ENCODE data around the gene KTN1. TPM values are rescaled to one million over a fixed set of nuclear protein-coding genes. Genes with fewer than 3 reads are reported as not detected.

The KTN1 gene
- total RNA-seq, 2 experiments from 2014 or later, result 110 to 111 TPM

GRCh38 chr14:55553791-55554190 lies 26.2 kb upstream of the KTN1 start:
- Mint-ChIP-seq H3K4me1 (no peaks in the 10 kb centered on the region), H3K4me3 (no peak overlapping the region), H3K27me3 (no peaks in the 10 kb centered on the region), H3K27ac (no peak overlapping the region), H3K36me3 (no peaks in the 10 kb centered on the region), H3K9me3 (no peaks in the 10 kb centered on the region)
- DNase-seq (no peak), ATAC-seq (ENCODE audit: low read depth) (no peak)
- POLR2A ChIA-PET, result no interaction called here

DNA sequence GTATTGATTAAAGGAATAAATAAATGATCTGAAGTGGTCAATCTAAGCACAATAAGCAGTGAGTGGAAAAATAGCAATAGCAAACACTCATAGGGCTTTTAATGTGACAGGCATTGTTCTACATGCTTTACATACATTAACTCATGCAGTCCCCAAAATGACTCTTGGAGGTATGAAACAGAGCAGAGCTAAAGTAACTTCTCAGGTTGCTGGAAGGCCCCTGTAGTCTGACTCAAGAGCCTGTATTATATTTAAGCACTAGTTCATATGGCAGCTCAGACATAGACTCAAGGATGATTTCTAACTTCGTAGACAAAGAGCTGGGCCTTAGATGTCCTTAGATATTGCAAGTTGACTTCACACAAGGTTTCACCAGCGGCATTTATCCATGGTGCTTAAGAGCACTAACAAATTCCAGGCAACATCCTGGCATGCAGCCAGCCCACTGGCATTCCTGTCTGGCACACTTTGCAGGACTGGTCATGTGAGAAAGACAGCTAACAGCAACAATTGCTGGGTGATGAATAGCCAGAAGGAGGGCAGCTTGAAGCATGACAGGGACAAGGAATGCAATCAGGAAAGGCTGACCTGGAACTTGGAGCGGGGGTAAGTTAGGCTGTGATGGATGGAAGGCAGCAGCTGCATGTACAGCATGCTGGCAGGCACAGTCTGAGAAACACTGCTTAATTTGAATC lies 22.9 kb upstream of the KTN1 start:
- Mint-ChIP-seq H3K27me3 (peaks cover 1% of the 10 kb centered on the region), H3K4me3 (no peak overlapping the region), H3K36me3 (no peaks in the 10 kb centered on the region), H3K9me3 (no peaks in the 10 kb centered on the region), H3K27ac (no peak overlapping the region), H3K4me1 (peaks cover 4% of the 10 kb centered on the region)
- POLR2A ChIA-PET, result no interaction called here
- DNase-seq, result no peak
- no peak for ATAC-seq (ENCODE audit: low read depth)

DNA sequence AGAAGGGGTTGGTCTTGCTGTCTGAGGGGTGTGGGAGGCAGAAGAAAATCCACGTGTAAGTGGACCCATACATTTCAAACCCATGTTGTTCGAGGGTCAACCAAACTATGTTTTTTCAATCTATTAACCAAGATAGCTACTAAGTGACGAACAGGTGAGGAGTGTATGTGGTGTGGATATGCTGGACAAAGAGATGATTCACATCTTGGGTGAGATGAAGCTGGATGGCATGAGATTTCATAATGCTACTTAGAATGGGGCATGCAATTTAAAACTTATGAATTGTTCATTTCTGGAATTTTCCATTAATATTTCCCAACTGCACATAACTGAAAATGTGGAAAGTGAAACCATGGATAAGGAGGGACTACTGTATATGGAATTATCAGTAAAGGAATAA lies 17.9 kb upstream of the KTN1 start:
- Mint-ChIP-seq H3K4me3 (no peak overlapping the region), H3K27ac (no peak overlapping the region), H3K27me3 (peaks cover 5% of the 10 kb centered on the region), H3K4me1 (peaks cover 4% of the 10 kb centered on the region), H3K9me3 (no peaks in the 10 kb centered on the region), H3K36me3 (no peaks in the 10 kb centered on the region)
- DNase-seq (no peak), ATAC-seq (ENCODE audit: low read depth) (no peak)
- POLR2A ChIA-PET, result no interaction called here

DNA sequence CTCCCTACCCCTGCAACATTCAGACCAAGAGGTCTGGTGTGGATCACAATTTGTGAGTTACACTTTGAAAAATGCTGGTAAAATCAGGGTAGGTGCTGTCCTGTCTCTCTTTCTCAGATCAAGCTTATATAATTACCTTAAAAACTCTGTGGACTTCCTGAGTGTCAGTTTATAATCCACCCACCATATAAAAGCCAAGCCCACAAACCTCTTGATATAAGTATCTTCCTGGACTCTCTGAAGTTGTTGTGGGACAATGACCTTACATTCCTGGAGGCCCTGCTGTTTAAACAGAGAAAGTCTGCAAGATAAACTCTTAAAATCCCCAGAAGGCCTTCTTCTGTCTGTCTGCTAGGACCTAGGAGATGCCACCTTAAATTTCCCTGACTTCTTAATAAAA lies 11.4 kb upstream of the KTN1 start:
- POLR2A ChIA-PET, result no interaction called here
- H3K27ac Mint-ChIP-seq, result no peak overlapping the region
- ATAC-seq (ENCODE audit: low read depth), result no peak

DNA sequence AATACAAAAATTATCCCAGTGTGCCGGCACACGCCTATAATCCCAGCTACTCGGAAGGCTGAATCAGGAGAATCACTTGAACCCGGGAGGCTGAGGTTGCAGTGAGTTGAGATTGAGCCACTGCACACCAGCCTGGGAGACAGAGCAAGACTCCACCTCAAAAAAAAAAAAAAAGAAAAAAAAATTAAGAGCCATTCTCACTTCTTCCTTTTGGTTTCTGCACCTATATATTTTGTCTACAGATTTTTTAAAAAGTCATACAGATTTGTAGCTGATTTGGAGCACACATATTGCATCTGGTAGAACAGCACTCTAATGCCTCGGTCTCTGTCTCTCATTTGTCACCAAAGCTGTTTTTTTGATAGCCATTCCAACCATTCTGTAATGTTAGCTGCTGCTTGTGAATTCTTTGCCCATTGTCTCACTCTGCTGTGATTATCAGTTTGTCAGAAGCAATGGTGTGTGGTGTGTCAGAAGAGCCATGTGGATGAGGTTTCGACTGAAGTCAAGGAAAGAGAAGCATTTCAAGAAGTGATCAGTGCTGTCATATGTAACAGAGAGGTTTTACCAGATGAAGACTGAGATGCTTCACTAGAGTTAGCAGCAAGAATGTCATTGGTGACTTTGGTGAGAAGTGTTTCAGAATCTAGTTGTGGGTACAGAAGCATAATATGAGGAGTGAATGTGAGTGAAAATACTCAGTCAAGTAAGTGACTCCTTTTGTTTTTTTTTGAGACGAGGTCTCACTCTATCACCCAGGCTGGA lies 8.7 kb upstream of the KTN1 start:
- Mint-ChIP-seq H3K4me3 (no peak overlapping the region), H3K27me3 (no peaks in the 10 kb centered on the region), H3K9me3 (no peaks in the 10 kb centered on the region), H3K4me1 (no peaks in the 10 kb centered on the region), H3K36me3 (no peaks in the 10 kb centered on the region), H3K27ac (no peak overlapping the region)
- POLR2A ChIA-PET, result interaction anchor here (0.6 kb wide), 1 partner anchor 10 kb away, joined by 3 read pairs; no protein-coding TSS in a partner anchor
- DNase-seq (no peak), ATAC-seq (ENCODE audit: low read depth) (no peak)

More for the DNA sequence above, 11.4 kb upstream of the KTN1 start:
- Mint-ChIP-seq H3K36me3 (no peaks in the 10 kb centered on the region), H3K4me1 (no peaks in the 10 kb centered on the region), H3K9me3 (no peaks in the 10 kb centered on the region), H3K27me3 (peaks cover 2% of the 10 kb centered on the region), H3K4me3 (no peak overlapping the region)
- no peak for DNase-seq

GRCh38 chr14:55572578-55572977 lies 7.4 kb upstream of the KTN1 start:
- no peak for ATAC-seq (ENCODE audit: low read depth)
- POLR2A ChIA-PET, result no interaction called here
- no peaks in the 10 kb centered on the region for H3K9me3 Mint-ChIP-seq
- H3K4me3 Mint-ChIP-seq, result no peak overlapping the region
- no peak overlapping the region for H3K27ac Mint-ChIP-seq
- no peaks in the 10 kb centered on the region for H3K27me3 Mint-ChIP-seq
- H3K4me1 Mint-ChIP-seq, result no peaks in the 10 kb centered on the region
- no peak for DNase-seq
- H3K36me3 Mint-ChIP-seq, result no peaks in the 10 kb centered on the region

GRCh38 chr14:55574988-55575387 lies 5.0 kb upstream of the KTN1 start:
- DNase-seq, result no peak
- Mint-ChIP-seq H3K4me1 (peaks cover 10% of the 10 kb centered on the region), H3K9me3 (no peaks in the 10 kb centered on the region), H3K27me3 (no peaks in the 10 kb centered on the region), H3K27ac (no peak overlapping the region), H3K36me3 (no peaks in the 10 kb centered on the region), H3K4me3 (no peak overlapping the region)
- ATAC-seq (ENCODE audit: low read depth), result no peak
- POLR2A ChIA-PET, result no interaction called here

- no peak overlapping the region for H3K27ac Mint-ChIP-seq
- no peak overlapping the region for H3K4me3 Mint-ChIP-seq
- H3K9me3 Mint-ChIP-seq, result no peaks in the 10 kb centered on the region
- no peaks in the 10 kb centered on the region for H3K27me3 Mint-ChIP-seq
- no peaks in the 10 kb centered on the region for H3K36me3 Mint-ChIP-seq
- POLR2A ChIA-PET, result no interaction called here
- peaks cover 20% of the 10 kb centered on the region for H3K4me1 Mint-ChIP-seq
- no peak for DNase-seq
- no peak for ATAC-seq (ENCODE audit: low read depth)
Observed at GRCh38 chr14:55577229-55577628, 2.8 kb upstream of the KTN1 start.

DNA sequence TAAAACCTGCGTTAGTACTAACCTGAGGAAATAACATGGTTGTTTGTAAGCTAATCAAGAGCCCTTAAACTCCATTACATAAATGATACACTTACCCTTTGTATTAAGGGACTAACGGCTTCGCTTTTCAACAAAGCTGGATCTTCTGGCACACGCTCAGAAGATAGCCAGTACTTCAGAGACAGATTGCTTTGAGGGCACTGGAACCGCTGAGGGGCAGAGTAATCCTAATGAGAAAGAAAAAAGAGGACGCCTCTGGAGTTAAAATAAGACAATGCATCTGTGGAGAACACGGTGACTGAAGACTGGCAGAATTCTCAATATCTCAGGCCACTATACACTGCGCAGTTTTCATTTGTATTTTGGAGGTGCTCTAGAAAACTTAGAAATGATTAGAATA lies 1.5 kb upstream of the KTN1 start:
- H3K4me1 Mint-ChIP-seq, result peaks cover 26% of the 10 kb centered on the region
- ATAC-seq (ENCODE audit: low read depth), result no peak
- DNase-seq, result no peak
- no peak overlapping the region for H3K27ac Mint-ChIP-seq
- POLR2A ChIA-PET, result no interaction called here
- H3K9me3 Mint-ChIP-seq, result no peaks in the 10 kb centered on the region
- peak overlapping the region; percentile 95 for H3K4me3 Mint-ChIP-seq
- H3K36me3 Mint-ChIP-seq, result no peaks in the 10 kb centered on the region
- H3K27me3 Mint-ChIP-seq, result no peaks in the 10 kb centered on the region

DNA sequence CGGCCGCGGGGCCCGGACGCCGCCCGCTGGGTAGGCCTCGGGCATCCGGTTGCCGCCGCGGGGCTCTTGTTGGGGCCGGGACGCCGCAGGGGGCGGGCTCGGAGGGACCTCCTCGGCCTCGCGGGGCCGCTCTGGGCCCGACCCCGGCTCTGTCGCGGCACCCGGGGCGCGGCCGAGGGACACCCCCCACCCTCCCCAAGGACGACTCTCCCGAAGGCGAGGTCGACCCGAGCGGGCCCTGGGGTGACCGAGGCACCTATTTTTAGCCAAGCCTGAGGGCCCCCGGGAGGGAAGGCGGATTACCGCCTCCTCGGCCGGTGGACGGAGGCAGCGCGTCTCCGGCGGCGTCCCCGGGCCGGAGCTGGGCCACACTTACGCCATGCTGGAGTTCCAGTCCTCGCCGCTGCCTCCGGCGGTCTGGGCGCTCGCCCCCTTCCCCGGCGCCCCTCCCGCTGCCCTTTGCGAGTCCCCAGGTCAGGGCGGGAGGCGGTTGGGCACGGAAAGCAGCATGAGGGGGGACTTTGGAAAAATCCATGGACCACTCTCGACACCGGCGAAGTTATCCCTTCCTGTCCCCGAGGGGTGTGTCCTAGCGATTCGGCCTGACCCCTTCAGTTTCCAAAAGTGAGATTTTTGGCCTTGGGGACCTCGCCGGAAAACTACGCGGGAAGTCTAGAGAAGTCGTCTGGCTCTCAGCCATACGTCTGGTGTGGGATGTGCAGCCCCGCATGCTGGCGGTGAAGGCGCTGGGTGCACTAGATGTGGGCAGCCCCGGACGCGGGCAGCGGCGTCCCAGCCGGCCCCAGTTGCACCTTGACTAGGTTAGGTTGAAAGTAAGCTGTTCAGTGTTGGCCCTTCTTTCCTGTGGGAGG lies 699 bp downstream of the KTN1 start:
- POLR2A ChIA-PET, result interaction anchor here (0.5 to 0.9 kb wide), 4 partner anchors 9 to 151 kb away, joined by 3 to 5 read pairs (median 3); no protein-coding TSS in a partner anchor
- peak overlapping the region; percentile 86 for H3K4me3 Mint-ChIP-seq
- ATAC-seq (ENCODE audit: low read depth) (peak; percentile 55), DNase-seq (peak; percentile 78)
- H3K27ac Mint-ChIP-seq, result peak overlapping the region; percentile 80
- H3K36me3 Mint-ChIP-seq, result no peaks in the 10 kb centered on the region
- H3K9me3 Mint-ChIP-seq, result no peaks in the 10 kb centered on the region
- H3K4me1 Mint-ChIP-seq, result peaks cover 26% of the 10 kb centered on the region
- no peaks in the 10 kb centered on the region for H3K27me3 Mint-ChIP-seq

GRCh38 chr14:55581342-55581771 lies 1.4 kb downstream of the KTN1 start:
- peaks cover 30% of the 10 kb centered on the region for H3K4me1 Mint-ChIP-seq
- H3K4me3 Mint-ChIP-seq, result peak overlapping the region; percentile 86
- no peak for ATAC-seq (ENCODE audit: low read depth)
- H3K36me3 Mint-ChIP-seq, result no peaks in the 10 kb centered on the region
- H3K9me3 Mint-ChIP-seq, result no peaks in the 10 kb centered on the region
- POLR2A ChIA-PET, result interaction anchor here (0.5 to 0.9 kb wide), 3 partner anchors 17 to 151 kb away, joined by 3 to 5 read pairs (median 3); no protein-coding TSS in a partner anchor
- H3K27ac Mint-ChIP-seq, result peak overlapping the region; percentile 80
- no peaks in the 10 kb centered on the region for H3K27me3 Mint-ChIP-seq
- DNase-seq, result no peak

GRCh38 chr14:55582746-55583145 lies 2.7 kb downstream of the KTN1 start:
- Mint-ChIP-seq H3K4me1 (peaks cover 34% of the 10 kb centered on the region), H3K4me3 (no peak overlapping the region), H3K27me3 (no peaks in the 10 kb centered on the region), H3K27ac (no peak overlapping the region), H3K36me3 (no peaks in the 10 kb centered on the region), H3K9me3 (no peaks in the 10 kb centered on the region)
- no peak for DNase-seq
- POLR2A ChIA-PET, result no interaction called here
- ATAC-seq (ENCODE audit: low read depth), result no peak

- no peak overlapping the region for H3K27ac Mint-ChIP-seq
- H3K9me3 Mint-ChIP-seq, result no peaks in the 10 kb centered on the region
- ATAC-seq (ENCODE audit: low read depth), result no peak
- peaks cover 32% of the 10 kb centered on the region for H3K4me1 Mint-ChIP-seq
- no peaks in the 10 kb centered on the region for H3K27me3 Mint-ChIP-seq
- no peak overlapping the region for H3K4me3 Mint-ChIP-seq
- POLR2A ChIA-PET, result no interaction called here
- H3K36me3 Mint-ChIP-seq, result peaks cover 2% of the 10 kb centered on the region
- DNase-seq, result no peak
Observed at GRCh38 chr14:55583942-55584468, 4.0 kb downstream of the KTN1 start.

Data from activated naive CD8-positive, alpha-beta T cell treated with anti-CD3 and anti-CD28 coated beads, Interleukin-2, amount 10 ng/mL, durations not matched to agents 7 days and 5 days (primary cell).